HUES48 (cell line): ENCODE data around the gene FDXACB1.

Experiments
- H3K27ac ChIP-seq: one replicate; pipeline ENCODE4 v1.7.0; 2013; ENCODE audit warnings: low read depth, low read length, inconsistent platforms
- H3K27me3 ChIP-seq: 2 replicates; pipeline ENCODE4 v1.6.1; 2013; ENCODE audit warnings: mild to moderate bottlenecking, low read length; ENCODE audit not compliant: control insufficient read depth, insufficient read depth
- H3K36me3 ChIP-seq: 2 replicates; pipeline ENCODE4 v1.6.1; 2013; ENCODE audit warnings: low read length; ENCODE audit not compliant: control insufficient read depth, insufficient read depth
- H3K4me1 ChIP-seq: 2 replicates; pipeline ENCODE4 v1.6.1; 2013; ENCODE audit warnings: mild to moderate bottlenecking, low read length; ENCODE audit not compliant: control insufficient read depth, insufficient read depth
- H3K4me3 ChIP-seq: 2 replicates; pipeline ENCODE4 v1.5.1; 2013; ENCODE audit warnings: mild to moderate bottlenecking, low read depth, low read length
- H3K9ac ChIP-seq: 2 replicates; pipeline ENCODE4 v1.6.1; 2013; ENCODE audit warnings: mild to moderate bottlenecking, low read depth, low read length, moderate library complexity
- H3K9me3 ChIP-seq: 2 replicates; pipeline ENCODE4 v1.6.1; 2013; ENCODE audit warnings: low read length; ENCODE audit not compliant: control insufficient read depth, insufficient read depth

Gene FDXACB1

GRCh38 chr11:111826322-111826950, 52.5 kb downstream of the FDXACB1 start:
- no peaks in the 10 kb centered on the region for H3K36me3 ChIP-seq
- no peaks in the 10 kb centered on the region for H3K27me3 ChIP-seq
- no peaks in the 10 kb centered on the region for H3K9me3 ChIP-seq
- H3K27ac ChIP-seq = no peak overlapping the region
- H3K9ac ChIP-seq = no peak overlapping the region
- peaks cover 28% of the 10 kb centered on the region for H3K4me1 ChIP-seq
- no peak overlapping the region for H3K4me3 ChIP-seq
